Ishikawa (cell line): ENCODE results near the gene RICTOR.

Experiments
- CEBPB ChIP-seq: IDR thresholded peaks from 2 replicates; pipeline ENCODE4 v1.6.1; 2012
- CREB1 ChIP-seq: IDR thresholded peaks from 2 replicates; pipeline ENCODE4 v1.6.1; 2012; ENCODE audit warnings: low read depth
- EGR1 ChIP-seq: IDR thresholded peaks from 2 replicates; pipeline ENCODE4 v1.6.1; 2012
- EP300 ChIP-seq: IDR thresholded peaks from 2 replicates; pipeline ENCODE4 v1.6.1; 2012; ENCODE audit warnings: borderline replicate concordance
- FOXM1 ChIP-seq: IDR thresholded peaks from 2 replicates; pipeline ENCODE4 v1.6.1; 2012; ENCODE audit warnings: low read depth, borderline replicate concordance
- NFIC ChIP-seq: IDR thresholded peaks from 2 replicates; pipeline ENCODE4 v1.6.1; 2012
- RAD21 ChIP-seq: IDR thresholded peaks from 2 replicates; pipeline ENCODE4 v1.6.1; 2012; ENCODE audit warnings: low read depth
- TAF1 ChIP-seq: IDR thresholded peaks from 2 replicates; pipeline ENCODE4 v1.6.1; 2012; ENCODE audit warnings: low read depth, mild to moderate bottlenecking
- TCF12 ChIP-seq: IDR thresholded peaks from 2 replicates; pipeline ENCODE4 v1.6.1; 2012; ENCODE audit warnings: low read depth
- TEAD4 ChIP-seq: IDR thresholded peaks from 2 replicates; pipeline ENCODE4 v1.6.1; 2012
- YY1 ChIP-seq: IDR thresholded peaks from 2 replicates; pipeline ENCODE4 v1.6.1; 2012; ENCODE audit warnings: low read depth
- ZBTB7A ChIP-seq: IDR thresholded peaks from 2 replicates; pipeline ENCODE4 v1.6.1; 2012; ENCODE audit warnings: low read depth
- TF ChIP-seq, protein P1 (sequence below): IDR thresholded peaks from 2 replicates; pipeline ENCODE4 v1.6.1; 2012
- TF ChIP-seq, protein P2 (sequence below): IDR thresholded peaks from 2 replicates; pipeline ENCODE4 v1.6.1; 2012
- TF ChIP-seq, protein P3 (sequence below): IDR thresholded peaks from 2 replicates; pipeline ENCODE4 v1.6.1; 2012; ENCODE audit warnings: low read depth, mild to moderate bottlenecking

Gene RICTOR

DNA sequence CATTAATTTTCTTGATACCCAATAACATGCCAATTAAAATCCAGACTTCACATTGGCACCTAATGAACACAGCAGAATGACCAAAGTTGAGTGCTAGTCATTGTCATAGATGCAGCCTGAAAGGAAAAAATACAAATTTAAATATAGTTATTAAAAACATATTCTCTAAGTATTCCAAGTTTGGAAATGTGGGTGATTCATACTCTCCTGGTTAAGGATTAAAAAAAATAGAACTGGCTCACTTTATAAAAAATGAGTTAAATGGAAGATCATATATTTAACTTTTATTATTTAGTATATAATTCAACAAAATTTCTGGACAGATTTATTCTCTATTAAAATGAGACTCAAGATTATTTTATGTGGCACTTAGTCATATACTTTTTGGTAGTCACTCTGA lies 33.2 kb upstream of the RICTOR start:
- TF ChIP-seq TEAD4 (no peak), ZBTB7A (no peak), CREB1 (no peak), EGR1 (no peak), YY1 (no peak), TCF12 (no peak), NFIC (no peak)
- TF ChIP-seq, protein P1, sequence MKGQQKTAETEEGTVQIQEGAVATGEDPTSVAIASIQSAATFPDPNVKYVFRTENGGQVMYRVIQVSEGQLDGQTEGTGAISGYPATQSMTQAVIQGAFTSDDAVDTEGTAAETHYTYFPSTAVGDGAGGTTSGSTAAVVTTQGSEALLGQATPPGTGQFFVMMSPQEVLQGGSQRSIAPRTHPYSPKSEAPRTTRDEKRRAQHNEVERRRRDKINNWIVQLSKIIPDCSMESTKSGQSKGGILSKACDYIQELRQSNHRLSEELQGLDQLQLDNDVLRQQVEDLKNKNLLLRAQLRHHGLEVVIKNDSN = no peak

DNA sequence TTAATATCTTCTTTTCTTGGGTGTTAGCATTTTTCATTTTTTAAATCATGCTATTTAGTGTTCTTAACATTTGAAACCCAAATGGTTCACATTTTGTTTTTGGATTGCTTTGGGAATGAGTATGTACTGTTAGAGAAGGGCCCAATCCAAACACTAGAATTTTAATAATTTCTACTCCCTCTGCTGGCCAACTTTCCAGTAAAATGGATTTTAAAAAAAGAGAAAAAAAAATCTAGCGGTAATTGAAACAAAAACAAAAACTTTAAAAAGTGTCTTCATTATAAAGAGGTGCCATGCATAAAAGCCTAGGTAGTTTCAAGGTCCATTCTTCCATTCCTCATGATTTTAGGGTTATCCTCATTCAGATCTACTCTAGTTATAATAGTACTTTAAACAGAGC lies 32.1 kb upstream of the RICTOR start:
- no peak for TF ChIP-seq ZBTB7A
- TF ChIP-seq, protein P1 = no peak

DNA sequence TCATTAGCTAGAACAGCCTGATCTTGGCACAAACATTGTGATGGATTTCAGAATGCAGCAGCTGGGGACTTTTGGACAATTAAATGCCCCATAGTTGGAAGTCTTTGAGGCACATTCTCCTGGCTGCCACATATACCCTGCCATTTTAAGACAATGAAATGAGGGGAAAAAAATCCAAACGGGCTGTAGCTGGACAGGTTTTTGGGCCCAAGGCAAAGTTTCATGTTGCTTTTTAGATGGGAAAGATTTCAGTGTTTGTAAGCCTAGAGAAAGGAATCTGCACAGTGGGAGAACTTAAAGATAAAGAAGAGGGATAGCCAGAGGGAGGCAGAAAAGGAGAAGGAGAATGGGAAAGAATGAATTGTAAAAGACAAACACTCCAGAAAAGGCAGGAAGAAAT lies 30.0 kb upstream of the RICTOR start:
- no peak for TF ChIP-seq ZBTB7A
- no peak for TF ChIP-seq FOXM1
- TF ChIP-seq CEBPB = no peak
- TF ChIP-seq, protein P2, sequence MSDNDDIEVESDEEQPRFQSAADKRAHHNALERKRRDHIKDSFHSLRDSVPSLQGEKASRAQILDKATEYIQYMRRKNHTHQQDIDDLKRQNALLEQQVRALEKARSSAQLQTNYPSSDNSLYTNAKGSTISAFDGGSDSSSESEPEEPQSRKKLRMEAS = no peak
- TF ChIP-seq, protein P1 = no peak
- TF ChIP-seq NFIC = no peak
- no peak for TF ChIP-seq TCF12
- TF ChIP-seq TAF1 = no peak
- TF ChIP-seq EGR1 = no peak
- TF ChIP-seq TEAD4 = no peak
- no peak for TF ChIP-seq YY1
- TF ChIP-seq, protein P3, sequence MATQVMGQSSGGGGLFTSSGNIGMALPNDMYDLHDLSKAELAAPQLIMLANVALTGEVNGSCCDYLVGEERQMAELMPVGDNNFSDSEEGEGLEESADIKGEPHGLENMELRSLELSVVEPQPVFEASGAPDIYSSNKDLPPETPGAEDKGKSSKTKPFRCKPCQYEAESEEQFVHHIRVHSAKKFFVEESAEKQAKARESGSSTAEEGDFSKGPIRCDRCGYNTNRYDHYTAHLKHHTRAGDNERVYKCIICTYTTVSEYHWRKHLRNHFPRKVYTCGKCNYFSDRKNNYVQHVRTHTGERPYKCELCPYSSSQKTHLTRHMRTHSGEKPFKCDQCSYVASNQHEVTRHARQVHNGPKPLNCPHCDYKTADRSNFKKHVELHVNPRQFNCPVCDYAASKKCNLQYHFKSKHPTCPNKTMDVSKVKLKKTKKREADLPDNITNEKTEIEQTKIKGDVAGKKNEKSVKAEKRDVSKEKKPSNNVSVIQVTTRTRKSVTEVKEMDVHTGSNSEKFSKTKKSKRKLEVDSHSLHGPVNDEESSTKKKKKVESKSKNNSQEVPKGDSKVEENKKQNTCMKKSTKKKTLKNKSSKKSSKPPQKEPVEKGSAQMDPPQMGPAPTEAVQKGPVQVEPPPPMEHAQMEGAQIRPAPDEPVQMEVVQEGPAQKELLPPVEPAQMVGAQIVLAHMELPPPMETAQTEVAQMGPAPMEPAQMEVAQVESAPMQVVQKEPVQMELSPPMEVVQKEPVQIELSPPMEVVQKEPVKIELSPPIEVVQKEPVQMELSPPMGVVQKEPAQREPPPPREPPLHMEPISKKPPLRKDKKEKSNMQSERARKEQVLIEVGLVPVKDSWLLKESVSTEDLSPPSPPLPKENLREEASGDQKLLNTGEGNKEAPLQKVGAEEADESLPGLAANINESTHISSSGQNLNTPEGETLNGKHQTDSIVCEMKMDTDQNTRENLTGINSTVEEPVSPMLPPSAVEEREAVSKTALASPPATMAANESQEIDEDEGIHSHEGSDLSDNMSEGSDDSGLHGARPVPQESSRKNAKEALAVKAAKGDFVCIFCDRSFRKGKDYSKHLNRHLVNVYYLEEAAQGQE = no peak
- no peak for TF ChIP-seq CREB1
- no peak for TF ChIP-seq RAD21
- TF ChIP-seq EP300 = no peak

DNA sequence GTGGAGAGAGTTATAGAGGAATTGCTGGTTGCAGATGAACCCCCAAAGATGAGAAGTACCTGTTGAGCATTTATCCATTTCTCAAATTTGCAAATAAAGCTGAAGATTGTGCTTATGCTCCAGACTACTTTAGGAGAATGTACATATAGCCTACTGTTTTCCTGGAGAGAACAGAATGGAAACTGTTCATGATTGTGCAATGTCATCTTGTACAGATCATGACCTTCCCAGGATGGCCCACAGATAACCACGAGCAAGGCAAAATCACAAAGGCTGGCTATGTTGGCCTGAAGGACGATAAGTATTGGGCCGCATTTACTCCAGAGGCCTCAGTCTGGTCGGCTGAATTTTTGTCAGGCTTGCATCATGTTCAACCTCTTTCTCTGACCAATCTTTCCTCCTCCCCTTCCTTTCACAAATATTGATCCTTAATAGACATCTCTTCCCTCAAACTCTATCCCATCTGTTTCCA lies 28.5 kb upstream of the RICTOR start:
- TF ChIP-seq CREB1 = no peak
- no peak for TF ChIP-seq TAF1
- TF ChIP-seq EGR1 = no peak

DNA sequence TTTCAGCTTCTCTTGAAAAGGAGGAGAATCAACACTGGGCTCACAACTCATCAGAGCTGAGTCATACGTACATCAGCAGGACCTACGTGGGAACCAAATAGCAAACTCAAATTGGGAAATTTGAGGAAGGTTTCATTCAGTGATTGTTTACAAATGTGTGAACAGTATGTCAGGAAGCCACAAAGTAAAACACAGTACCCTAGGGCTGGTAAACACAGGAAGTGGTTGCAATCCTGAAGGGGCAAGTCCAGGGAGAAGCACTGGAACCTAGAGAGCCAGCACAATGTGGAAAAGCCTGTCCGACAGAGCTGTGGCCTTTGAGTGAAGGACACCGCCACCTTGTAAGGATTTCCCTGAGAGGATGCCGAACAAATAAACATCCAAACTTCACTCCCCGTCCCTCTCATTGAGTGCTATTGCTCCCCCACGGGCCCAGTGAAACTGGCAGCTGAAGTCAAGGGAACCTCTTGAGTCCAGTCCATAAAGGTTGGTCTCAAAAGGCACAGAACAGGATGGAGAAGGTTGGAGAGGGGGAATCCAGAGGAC lies 26.7 kb upstream of the RICTOR start:
- TF ChIP-seq EGR1 = no peak

DNA sequence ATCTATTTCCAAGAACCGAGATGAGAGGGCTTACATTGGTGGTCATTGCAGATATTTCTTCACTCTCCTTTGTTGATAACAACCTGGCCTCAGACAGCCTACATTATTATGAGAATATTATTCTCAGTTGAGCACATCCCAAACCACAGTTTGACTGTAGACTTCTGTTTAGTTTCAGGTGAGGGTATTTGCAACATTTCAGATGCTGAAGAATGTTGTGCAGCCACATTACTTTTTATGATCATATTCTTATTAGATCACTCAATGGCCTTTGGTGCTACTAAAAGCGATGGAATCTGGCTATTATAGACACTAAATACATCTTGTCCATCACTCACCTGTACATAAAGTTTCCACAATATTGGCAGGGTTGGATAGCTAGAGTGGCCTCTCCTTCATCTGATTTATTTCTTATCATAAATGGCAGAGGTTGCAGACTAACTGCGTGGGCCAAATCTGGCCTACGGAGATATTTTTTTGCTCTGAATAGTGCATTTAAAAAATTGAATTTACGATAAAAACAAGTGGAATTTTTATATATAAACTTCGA lies 26.2 kb upstream of the RICTOR start:
- TF ChIP-seq EP300 (no peak), FOXM1 (no peak), TCF12 (no peak), TAF1 (no peak), NFIC (no peak), CEBPB (no peak), ZBTB7A (no peak), YY1 (no peak), EGR1 (no peak), TEAD4 (no peak)
- TF ChIP-seq, protein P3 = no peak
- TF ChIP-seq, protein P1 = no peak
- TF ChIP-seq, protein P2 = no peak
